ENCODE data around the gene BRD7. TPM values are rescaled to one million over a fixed set of nuclear protein-coding genes. Genes with fewer than 3 reads are reported as not detected.

The BRD7 gene
- total RNA-seq, 6 experiments from 2014 or later, result 16.9 to 24.1 (median 20.2) TPM

DNA sequence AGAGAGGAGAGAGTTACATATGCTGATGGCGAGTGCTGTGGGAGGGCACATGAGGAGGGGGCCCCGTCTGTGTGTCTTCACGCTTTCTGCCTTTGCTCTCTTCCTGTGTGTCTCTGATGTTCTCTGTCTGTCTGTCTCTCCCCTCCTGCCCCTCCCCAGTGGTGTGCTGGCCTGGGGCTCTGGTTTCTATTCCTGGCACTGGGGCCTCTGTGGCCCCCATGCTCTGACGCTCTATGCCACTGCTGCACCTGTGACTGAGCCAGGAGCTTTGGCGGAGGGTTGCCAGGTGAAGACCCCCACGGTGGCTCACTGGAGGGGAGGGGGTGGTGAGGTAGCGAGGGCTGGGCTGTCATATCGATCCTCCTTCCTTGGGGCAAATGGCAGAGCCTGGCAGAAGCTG, 24.6 kb upstream of the BRD7 start:
- DNase-seq, result no peak
- ATAC-seq, result no peak
- H3K27ac ChIP-seq, result no peak overlapping the region
- H3K27me3 ChIP-seq, result no peaks in the 10 kb centered on the region
- H3K9me3 ChIP-seq, result no peaks in the 10 kb centered on the region
- no peak for TF ChIP-seq POLR2A (IDR thresholded peaks at IDR 0.05)
- no peak for TF ChIP-seq CTCF (IDR thresholded peaks at IDR 0.05)
- no peaks in the 10 kb centered on the region for H3K4me1 ChIP-seq
- H3K36me3 ChIP-seq, result no peaks in the 10 kb centered on the region
- WGBS (ENCODE audit: insufficient coverage, low coverage, low lambda C conversion rate, missing lambda C conversion rate), result 51% methylated on average over 4 of the region's 8 CpGs
- intact Hi-C loops (cut with DNase I), result no loop called here
- no peak overlapping the region for H3K4me3 ChIP-seq

- Histone ChIP-seq H3K27ac (no peak overlapping the region), H3K36me3 (no peaks in the 10 kb centered on the region), H3K9me3 (no peaks in the 10 kb centered on the region), H3K27me3 (no peaks in the 10 kb centered on the region), H3K4me1 (no peaks in the 10 kb centered on the region), H3K4me3 (no peak overlapping the region)
- no peak for ATAC-seq
- no peak for DNase-seq
- intact Hi-C loops (cut with DNase I), result no loop called here
- 71% methylated on average over 7 of the region's 30 CpGs for WGBS (ENCODE audit: insufficient coverage, low coverage, low lambda C conversion rate, missing lambda C conversion rate)
- TF ChIP-seq POLR2A (IDR thresholded peaks at IDR 0.05), result no peak
- no peak for TF ChIP-seq CTCF (IDR thresholded peaks at IDR 0.05)
Measured at GRCh38 chr16:50390914-50391716, 22.3 kb upstream of the BRD7 start.

GRCh38 chr16:50390371-50390771, 21.6 kb upstream of the BRD7 start:
- H3K4me1 ChIP-seq, result no peaks in the 10 kb centered on the region
- no peak overlapping the region for H3K27ac ChIP-seq
- WGBS (ENCODE audit: insufficient coverage, low coverage, low lambda C conversion rate, missing lambda C conversion rate), result 80% methylated on average over 2 of the region's 11 CpGs
- H3K4me3 ChIP-seq, result no peak overlapping the region
- no peaks in the 10 kb centered on the region for H3K9me3 ChIP-seq
- no peaks in the 10 kb centered on the region for H3K36me3 ChIP-seq
- no peak for TF ChIP-seq CTCF (IDR thresholded peaks at IDR 0.05)
- no peak for TF ChIP-seq POLR2A (IDR thresholded peaks at IDR 0.05)
- ATAC-seq, result peak in 1 of 4 donors; percentile 14
- no peak for DNase-seq
- intact Hi-C loops (cut with DNase I), result no loop called here
- H3K27me3 ChIP-seq, result no peaks in the 10 kb centered on the region

GRCh38 chr16:50389900-50390299, 21.1 kb upstream of the BRD7 start:
- Histone ChIP-seq H3K27me3 (no peaks in the 10 kb centered on the region), H3K4me1 (no peaks in the 10 kb centered on the region), H3K4me3 (no peak overlapping the region), H3K27ac (no peak overlapping the region), H3K36me3 (no peaks in the 10 kb centered on the region), H3K9me3 (no peaks in the 10 kb centered on the region)
- intact Hi-C loops (cut with DNase I), result no loop called here
- no peak for ATAC-seq
- TF ChIP-seq POLR2A (IDR thresholded peaks at IDR 0.05), result no peak
- no peak for TF ChIP-seq CTCF (IDR thresholded peaks at IDR 0.05)
- DNase-seq, result no peak
- 92% methylated on average over 4 of the region's 4 CpGs for WGBS (ENCODE audit: insufficient coverage, low coverage, low lambda C conversion rate, missing lambda C conversion rate)

Data from right lobe of liver (tissue), 6 donors.